GM12878 (cell line): Measurements from ENCODE around the gene L1CAM.

Source experiments
- CTCF ChIP-seq, 3 experiments: IDR thresholded peaks in 2 of 3; conservative IDR thresholded peaks in 1 of 3; 2 replicates each; pipeline ENCODE4 v1.5.1; 2011; ENCODE audit warnings: low read depth in 3 of 3, low read length in 3 of 3, mild to moderate bottlenecking in 3 of 3, control low read depth in 2 of 3, moderate library complexity in 2 of 3, inconsistent platforms in 1 of 3, mixed read lengths in 1 of 3; ENCODE audit not compliant: control insufficient read depth in 2 of 3, insufficient read depth in 1 of 3; ENCODE audit errors: extremely low read depth in 1 of 3
- HDAC2 ChIP-seq: fragments of 200-600 bp; sonication (generic); IDR thresholded peaks from 2 replicates; pipeline ENCODE4 v1.6.1; 2017
- HDAC6 ChIP-seq: fragments of 200-600 bp; sonication (generic); IDR thresholded peaks from one replicate; pipeline ENCODE4 v1.8.0; 2017; ENCODE audit warnings: antibody characterized with exemption; ENCODE audit not compliant: unreplicated experiment
- SRF ChIP-seq, 2 experiments: IDR thresholded peaks; 2 replicates each; pipeline ENCODE4 v1.6.1; 2011; ENCODE audit warnings: low read depth in 2 of 2, low read length in 2 of 2, mild to moderate bottlenecking in 1 of 2, moderate library complexity in 1 of 2

- TF ChIP-seq CTCF (IDR thresholded peaks at IDR 0.05 in 2 of 3, conservative IDR thresholded peaks at IDR 0.05 in 1 of 3; ENCODE audit: control insufficient read depth in 2 of 3, extremely low read depth in 1 of 3, insufficient read depth in 1 of 3, low read depth in 3 of 3, low read length in 3 of 3) (no peak), SRF (IDR thresholded peaks at IDR 0.05; ENCODE audit: low read depth in 2 of 2, low read length in 2 of 2) (no peak), HDAC2 (no peak), HDAC6 (no peak)
Measured at GRCh38 chrX:153821066-153821465, 64.9 kb downstream of the L1CAM start.
